ENCODE data around the gene ART5. TPM values are rescaled to one million over a fixed set of nuclear protein-coding genes. Genes with fewer than 3 reads are reported as not detected.
A peak's percentile ranks its signal among the peaks of the same experiment; 100 is the strongest.
"Not testable (repeated sequence)": the region's sequence is repeated elsewhere in the genome, so short reads cannot be mapped to it uniquely, and the experiment has no call there.

ART5 gene
- total RNA-seq, 2 experiments from 2014 or later, result not detected

DNA sequence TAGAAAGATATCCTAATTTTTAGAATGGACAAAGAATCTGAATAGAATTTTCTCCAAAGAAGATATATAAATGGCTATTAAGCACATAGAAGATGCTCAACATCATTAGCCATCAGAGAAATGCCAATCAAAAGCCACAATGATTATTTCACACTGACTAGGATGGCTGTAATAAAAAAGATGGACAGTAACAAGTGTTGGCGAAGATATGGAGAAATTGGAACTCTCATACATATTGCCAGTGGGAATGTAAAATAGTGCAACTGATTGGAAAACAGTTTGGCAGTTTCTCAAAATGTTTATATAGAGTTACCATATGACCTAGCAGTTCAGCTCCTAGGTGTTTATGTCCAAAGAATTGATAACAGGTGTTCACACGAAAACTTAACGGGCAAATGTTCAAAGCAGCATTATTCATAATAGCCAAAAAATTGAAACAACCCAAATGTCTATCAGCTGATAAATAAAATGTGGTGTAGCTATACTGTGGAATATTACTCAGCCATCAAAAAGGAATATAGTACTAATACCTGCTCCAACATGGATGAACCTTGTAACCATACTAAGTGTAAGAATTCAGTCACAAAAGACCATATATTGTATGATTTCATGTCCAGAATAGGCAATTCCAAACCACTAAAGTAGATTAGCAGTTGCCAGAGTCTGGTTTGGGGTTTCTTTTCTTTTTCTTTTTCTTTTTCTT is 29.7 kb downstream of the ART5 start:
- H3K9me3 Mint-ChIP-seq (ENCODE audit: insufficient read depth), result no peaks in the 10 kb centered on the region
- H3K4me3 Mint-ChIP-seq, result no peak overlapping the region
- peaks cover 2% of the 10 kb centered on the region for H3K27me3 Mint-ChIP-seq (ENCODE audit: low read depth)
- H3K4me1 Mint-ChIP-seq (ENCODE audit: low read depth), result peaks cover 12% of the 10 kb centered on the region
- ATAC-seq (no peak), DNase-seq (no peak)
- no peak overlapping the region for H3K27ac Mint-ChIP-seq
- ChIA-PET CTCF (no interaction called here), POLR2A (no interaction called here)
- no peaks in the 10 kb centered on the region for H3K36me3 Mint-ChIP-seq (ENCODE audit: low read depth)

DNA sequence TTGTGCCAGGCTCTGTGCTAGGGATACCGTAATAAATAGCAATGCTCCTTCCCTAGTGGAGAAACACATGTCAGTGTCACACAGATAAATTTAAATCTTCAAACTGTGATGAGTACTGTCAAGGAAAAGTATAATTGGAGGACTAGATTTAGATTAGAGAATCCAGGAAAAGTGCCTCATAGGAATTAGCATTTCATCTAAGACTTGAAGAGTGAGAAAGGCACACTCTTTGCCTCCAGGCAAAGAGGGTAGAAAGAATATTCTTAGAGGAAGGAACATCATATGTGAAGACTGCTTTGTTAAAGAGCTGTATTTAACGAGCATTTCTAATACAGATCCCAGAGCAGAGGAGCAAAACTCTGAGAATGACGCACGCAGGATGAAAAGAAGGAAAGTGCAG is 30.9 kb downstream of the ART5 start:
- peaks cover 12% of the 10 kb centered on the region for H3K4me1 Mint-ChIP-seq (ENCODE audit: low read depth)
- no peak for DNase-seq
- peaks cover 2% of the 10 kb centered on the region for H3K27me3 Mint-ChIP-seq (ENCODE audit: low read depth)
- CTCF ChIA-PET, result no interaction called here
- no peak overlapping the region for H3K27ac Mint-ChIP-seq
- no peaks in the 10 kb centered on the region for H3K36me3 Mint-ChIP-seq (ENCODE audit: low read depth)
- POLR2A ChIA-PET, result no interaction called here
- H3K9me3 Mint-ChIP-seq (ENCODE audit: insufficient read depth), result no peaks in the 10 kb centered on the region
- no peak overlapping the region for H3K4me3 Mint-ChIP-seq
- ATAC-seq, result no peak

DNA sequence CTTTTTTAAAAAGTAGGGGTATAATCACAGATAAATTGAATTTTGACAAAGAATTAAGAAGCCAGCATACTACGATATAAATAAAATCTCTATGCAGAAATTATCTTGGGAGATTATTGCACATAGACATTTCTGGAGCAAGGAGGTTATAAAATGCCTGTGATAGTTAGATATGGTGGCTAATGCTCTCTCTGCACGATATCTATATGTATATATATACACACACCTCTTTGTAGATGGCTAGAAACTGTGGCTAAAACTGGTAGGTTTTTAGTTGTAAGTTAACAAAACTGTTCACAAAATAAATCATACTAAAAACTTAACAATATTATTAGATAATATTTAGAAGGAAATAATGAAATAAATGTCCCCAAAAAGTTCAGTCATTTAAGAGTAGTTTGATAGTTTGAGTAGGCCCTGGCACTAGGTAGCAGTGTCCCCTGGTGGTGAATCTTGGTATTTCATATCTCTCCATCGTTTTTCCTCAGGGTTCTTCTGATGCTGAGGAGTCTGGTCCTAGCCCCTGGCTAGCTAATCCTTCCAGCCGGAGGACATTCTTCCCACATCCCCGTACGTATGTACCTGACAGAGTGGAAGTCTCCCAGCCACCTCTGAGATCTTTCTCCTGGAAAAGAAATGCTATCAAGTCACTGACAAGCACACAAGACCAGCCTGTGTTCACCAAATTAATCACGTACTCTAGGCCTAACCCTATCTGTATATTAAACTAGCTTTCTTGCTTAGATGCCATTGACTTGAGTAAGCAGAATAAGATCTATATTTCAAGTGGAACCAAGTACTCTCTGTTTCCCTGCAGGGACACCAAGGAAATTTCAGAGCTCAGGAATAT is 32.2 kb downstream of the ART5 start:
- Mint-ChIP-seq H3K9me3 (ENCODE audit: insufficient read depth) (no peaks in the 10 kb centered on the region), H3K4me1 (ENCODE audit: low read depth) (peaks cover 7% of the 10 kb centered on the region), H3K27me3 (ENCODE audit: low read depth) (peaks cover 2% of the 10 kb centered on the region), H3K4me3 (no peak overlapping the region), H3K27ac (no peak overlapping the region), H3K36me3 (ENCODE audit: low read depth) (no peaks in the 10 kb centered on the region)
- ATAC-seq (no peak), DNase-seq (peak; percentile 46)
- CTCF ChIA-PET, result interaction anchor here (1.2 to 2.3 kb wide), 3 partner anchors 8 to 17 kb away, joined by 4 to 9 read pairs (median 4); no protein-coding TSS in a partner anchor
- POLR2A ChIA-PET, result no interaction called here

DNA sequence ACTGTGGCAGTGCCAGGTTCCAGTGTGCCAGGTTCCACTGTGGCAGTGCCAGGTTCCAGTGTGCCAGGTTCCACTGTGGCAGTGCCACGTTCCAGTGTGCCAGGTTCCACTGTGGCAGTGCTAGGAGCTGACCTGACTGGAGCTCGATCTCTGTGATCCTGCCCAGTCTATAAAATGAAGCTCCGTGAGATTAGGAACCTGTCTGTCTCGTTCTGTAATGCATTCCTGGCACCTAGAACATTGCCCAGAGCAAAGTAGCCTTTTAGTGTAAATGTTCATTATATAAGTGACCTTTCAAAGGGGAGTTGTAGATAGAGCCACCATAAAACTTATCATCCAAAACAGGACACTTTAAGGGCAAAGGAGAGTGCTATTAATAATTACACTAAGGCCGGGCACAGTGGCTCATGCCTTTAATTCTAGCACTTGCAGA is 36.0 kb downstream of the ART5 start:
- no peak for DNase-seq
- CTCF ChIA-PET, result no interaction called here
- ATAC-seq, result no peak
- POLR2A ChIA-PET, result no interaction called here
- Mint-ChIP-seq H3K9me3 (ENCODE audit: insufficient read depth) (no peaks in the 10 kb centered on the region), H3K4me3 (no peak overlapping the region), H3K36me3 (ENCODE audit: low read depth) (no peaks in the 10 kb centered on the region), H3K27ac (no peak overlapping the region), H3K4me1 (ENCODE audit: low read depth) (no peaks in the 10 kb centered on the region), H3K27me3 (ENCODE audit: low read depth) (peaks cover 2% of the 10 kb centered on the region)

DNA sequence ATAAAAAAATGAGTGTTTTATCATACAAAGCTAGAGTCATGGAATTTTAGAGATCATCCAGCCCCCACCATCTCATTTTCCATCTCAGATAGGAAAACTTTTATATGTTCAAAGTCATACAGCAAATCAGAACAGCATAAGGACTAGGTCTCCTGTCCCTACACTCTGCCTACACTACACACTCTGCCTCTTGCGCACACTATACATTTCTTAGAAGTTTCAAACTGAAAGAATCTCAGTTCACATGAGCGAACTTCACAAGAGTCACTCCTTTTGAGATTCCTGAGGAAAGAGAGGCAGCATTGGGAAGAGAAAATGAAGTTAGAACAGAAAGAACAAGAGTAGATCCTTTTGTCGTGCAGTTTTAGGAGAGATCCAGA is 36.5 kb downstream of the ART5 start:
- DNase-seq (no peak), ATAC-seq (no peak)
- no peaks in the 10 kb centered on the region for H3K9me3 Mint-ChIP-seq (ENCODE audit: insufficient read depth)
- CTCF ChIA-PET, result no interaction called here
- H3K4me3 Mint-ChIP-seq, result no peak overlapping the region
- peaks cover 2% of the 10 kb centered on the region for H3K27me3 Mint-ChIP-seq (ENCODE audit: low read depth)
- H3K4me1 Mint-ChIP-seq (ENCODE audit: low read depth), result no peaks in the 10 kb centered on the region
- no peaks in the 10 kb centered on the region for H3K36me3 Mint-ChIP-seq (ENCODE audit: low read depth)
- POLR2A ChIA-PET, result no interaction called here
- H3K27ac Mint-ChIP-seq, result no peak overlapping the region

DNA sequence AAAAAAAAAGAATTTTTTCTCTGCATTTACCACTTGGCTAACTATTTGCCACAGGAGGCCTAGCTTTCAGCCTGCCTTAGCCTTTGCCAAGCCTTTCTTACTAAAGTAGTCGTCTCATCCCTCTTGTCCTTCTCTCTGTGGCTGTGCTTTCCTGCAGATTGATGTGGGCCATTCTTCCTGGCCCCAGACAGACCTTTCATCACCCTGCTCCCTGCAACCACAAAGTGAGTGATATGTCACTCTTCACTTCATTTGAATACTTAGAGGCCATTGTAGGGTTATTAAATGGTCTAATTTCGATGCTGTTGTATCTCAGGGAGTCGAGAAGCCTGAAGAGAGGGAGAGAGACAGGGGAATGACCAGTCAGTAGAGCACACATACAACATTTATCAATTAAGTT is 37.6 kb downstream of the ART5 start:
- Mint-ChIP-seq H3K27ac (no peak overlapping the region), H3K27me3 (ENCODE audit: low read depth) (peaks cover 2% of the 10 kb centered on the region), H3K4me1 (ENCODE audit: low read depth) (no peaks in the 10 kb centered on the region), H3K36me3 (ENCODE audit: low read depth) (no peaks in the 10 kb centered on the region), H3K9me3 (ENCODE audit: insufficient read depth) (no peaks in the 10 kb centered on the region), H3K4me3 (no peak overlapping the region)
- ATAC-seq (no peak), DNase-seq (no peak)
- ChIA-PET POLR2A (no interaction called here), CTCF (no interaction called here)

DNA sequence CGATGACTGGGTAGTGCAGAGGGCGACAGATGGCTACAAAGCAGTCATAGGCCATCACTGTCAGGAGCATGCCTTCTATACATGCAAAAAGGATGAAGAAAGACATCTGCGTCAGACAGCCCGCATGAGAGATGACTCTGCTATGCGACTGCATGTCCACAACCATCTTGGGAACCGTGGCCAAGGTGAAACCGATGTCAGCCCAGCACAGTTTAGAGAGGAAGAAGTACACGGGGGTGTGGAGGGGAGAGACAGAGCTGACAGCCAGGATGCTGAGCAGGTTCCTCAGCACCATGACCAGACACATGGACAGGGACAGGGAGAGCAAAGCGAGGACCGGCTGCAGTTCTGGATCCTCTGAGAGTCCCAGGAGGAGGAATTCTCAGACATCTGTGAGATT is 41.6 kb downstream of the ART5 start:
- POLR2A ChIA-PET, CTCF ChIA-PET: not testable (repeated sequence)

DNA sequence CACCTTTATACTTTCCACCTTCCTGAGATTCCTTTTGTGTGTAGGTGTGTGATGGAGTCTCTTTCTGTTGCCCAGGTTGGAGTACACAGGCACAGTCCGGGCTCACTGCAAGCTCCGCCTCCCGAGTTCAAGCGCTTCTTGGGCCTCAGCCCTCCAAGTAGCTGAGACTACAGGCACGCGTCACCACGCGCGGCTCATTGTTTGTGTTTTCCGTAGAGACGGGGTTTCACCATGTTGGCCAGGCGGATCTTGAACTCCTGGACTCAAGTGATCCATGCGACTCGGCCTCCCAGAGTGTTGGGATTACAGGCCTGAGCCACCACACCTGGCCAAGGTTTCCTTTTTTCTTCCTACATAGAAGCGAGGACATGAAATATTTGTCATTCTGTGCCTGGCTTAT is 44.0 kb downstream of the ART5 start:
- CTCF ChIA-PET; H3K9me3 Mint-ChIP-seq (ENCODE audit: insufficient read depth); H3K4me1 Mint-ChIP-seq (ENCODE audit: low read depth); ATAC-seq; H3K27me3 Mint-ChIP-seq (ENCODE audit: low read depth); DNase-seq; POLR2A ChIA-PET; H3K27ac Mint-ChIP-seq; H3K36me3 Mint-ChIP-seq (ENCODE audit: low read depth); H3K4me3 Mint-ChIP-seq: not testable (repeated sequence)

More for the DNA sequence above, 41.6 kb downstream of the ART5 start:
- ATAC-seq; DNase-seq; H3K9me3 Mint-ChIP-seq (ENCODE audit: insufficient read depth); H3K36me3 Mint-ChIP-seq (ENCODE audit: low read depth); H3K27ac Mint-ChIP-seq; H3K4me1 Mint-ChIP-seq (ENCODE audit: low read depth); H3K27me3 Mint-ChIP-seq (ENCODE audit: low read depth); H3K4me3 Mint-ChIP-seq: not testable (repeated sequence)

DNA sequence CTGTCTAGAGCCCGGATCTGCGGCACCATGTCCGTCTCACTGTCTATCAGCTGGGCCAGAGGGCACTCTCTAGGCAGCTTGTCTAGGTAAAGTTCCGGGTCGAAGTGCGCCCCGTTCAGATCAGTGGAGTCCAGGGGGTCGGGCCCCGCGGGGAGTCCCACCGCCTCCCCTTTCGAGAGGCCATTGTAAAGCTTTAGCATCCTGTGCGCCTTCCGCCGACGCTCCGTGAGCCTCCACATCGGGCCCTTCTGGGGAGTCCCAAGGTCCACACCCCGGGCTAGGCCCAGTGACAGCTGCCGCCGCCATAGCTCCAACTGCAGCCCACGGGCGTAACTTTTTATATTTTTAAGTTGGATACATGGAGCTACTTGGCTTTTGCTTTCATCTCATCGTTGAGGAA is 50.5 kb downstream of the ART5 start:
- H3K4me1 Mint-ChIP-seq (ENCODE audit: low read depth); H3K9me3 Mint-ChIP-seq (ENCODE audit: insufficient read depth); CTCF ChIA-PET; H3K36me3 Mint-ChIP-seq (ENCODE audit: low read depth); H3K27ac Mint-ChIP-seq; H3K4me3 Mint-ChIP-seq; DNase-seq; POLR2A ChIA-PET; ATAC-seq: not testable (repeated sequence)
- H3K27me3 Mint-ChIP-seq (ENCODE audit: low read depth), result peaks cover 11% of the 10 kb centered on the region

DNA sequence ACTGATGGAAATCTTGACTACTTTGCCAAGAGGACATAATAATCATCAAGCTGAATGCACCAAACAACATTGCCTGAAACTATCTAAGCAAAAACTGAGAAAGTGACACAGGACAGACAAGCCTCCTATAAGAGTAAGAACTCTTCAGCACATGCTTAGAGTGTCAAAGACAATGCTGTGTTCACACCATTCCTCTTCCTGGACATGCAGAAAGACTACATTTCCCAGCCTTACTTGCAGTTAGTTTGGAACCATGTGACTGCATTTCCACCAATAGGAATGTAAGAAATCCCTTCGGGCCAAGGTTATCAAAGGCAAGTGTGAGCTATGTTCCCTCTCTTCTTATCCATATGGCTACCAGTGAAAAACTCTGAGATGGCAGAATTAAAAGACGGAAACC is 51.6 kb downstream of the ART5 start:
- peaks cover 11% of the 10 kb centered on the region for H3K27me3 Mint-ChIP-seq (ENCODE audit: low read depth)
- H3K4me1 Mint-ChIP-seq (ENCODE audit: low read depth); H3K4me3 Mint-ChIP-seq; ATAC-seq; H3K36me3 Mint-ChIP-seq (ENCODE audit: low read depth); H3K27ac Mint-ChIP-seq; CTCF ChIA-PET; DNase-seq; H3K9me3 Mint-ChIP-seq (ENCODE audit: insufficient read depth); POLR2A ChIA-PET: not testable (repeated sequence)

DNA sequence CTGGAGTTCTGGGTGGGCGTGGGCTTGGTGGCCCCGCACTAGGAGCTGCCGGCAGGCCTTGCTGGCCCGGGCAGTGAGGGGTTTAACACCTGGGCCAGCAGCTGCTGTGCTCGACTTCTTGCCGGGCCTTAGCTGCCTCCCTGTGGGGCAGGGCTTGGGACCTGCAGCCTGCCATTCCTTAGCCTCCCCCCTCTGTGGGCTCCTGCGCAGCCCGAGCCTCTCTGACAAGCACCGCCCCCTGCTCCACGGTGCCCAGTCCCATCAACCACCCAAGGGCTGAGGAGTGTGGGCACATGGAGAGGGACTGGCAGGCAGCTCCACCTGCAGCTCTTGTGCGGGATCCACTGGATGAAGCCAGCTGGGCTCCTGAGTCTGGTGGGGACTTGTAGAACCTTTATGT is 53.0 kb downstream of the ART5 start:
- H3K4me1 Mint-ChIP-seq (ENCODE audit: low read depth); H3K36me3 Mint-ChIP-seq (ENCODE audit: low read depth); DNase-seq; H3K27ac Mint-ChIP-seq; POLR2A ChIA-PET; H3K4me3 Mint-ChIP-seq; H3K9me3 Mint-ChIP-seq (ENCODE audit: insufficient read depth); CTCF ChIA-PET; ATAC-seq: not testable (repeated sequence)
- peaks cover 14% of the 10 kb centered on the region for H3K27me3 Mint-ChIP-seq (ENCODE audit: low read depth)
